ENCODE results near the gene GPR137.

GPR137 gene

GRCh38 chr11:64275031-64275800 is 10.4 kb upstream of the GPR137 start:
- POLR2A ChIA-PET, result interaction anchor here (0.7 to 1.1 kb wide), 4 partner anchors 9 to 70 kb away, joined by 3 read pairs; partner anchors contain the start of gene BAD
- Histone ChIP-seq H3K4me1 (ENCODE audit: control insufficient read depth, insufficient read depth, low read length) (no peaks in the 10 kb centered on the region), H3K36me3 (ENCODE audit: control insufficient read depth in 2 of 2, insufficient read depth in 1 of 2, low read length in 2 of 2) (peaks cover 0 to 45% of the 10 kb centered on the region in 2 experiments; a peak in 2 of 3 replicates), H3K27ac (ENCODE audit: extremely low read depth, low read depth, low read length) (no peak overlapping the region), H3K4me3 (ENCODE audit: low read depth, low read length) (no peak overlapping the region), H3K9me3 (ENCODE audit: control insufficient read depth, insufficient read depth, low read depth, low read length) (no peaks in the 10 kb centered on the region)
- CTCF ChIA-PET, result interaction anchor here (0.6 to 1.8 kb wide), 9 partner anchors 10 to 364 kb away, joined by 3 to 9 read pairs (median 4); partner anchors contain the start of gene PLCB3
- TF ChIP-seq PRDM1 (tag by site-specific recombination; IDR thresholded peaks at IDR 0.05) (no peak), PRDM10 (tag by site-specific recombination; IDR thresholded peaks at IDR 0.05) (no peak), ZXDB (tag by site-specific recombination; IDR thresholded peaks at IDR 0.05) (no peak), SCRT2 (tag by site-specific recombination; IDR thresholded peaks at IDR 0.05) (no peak), ZNF16 (tag by site-specific recombination; IDR thresholded peaks at IDR 0.05; ENCODE audit: low read depth) (no peak), TCF7L2 (IDR thresholded peaks at IDR 0.05; ENCODE audit: borderline replicate concordance, low read depth, low read length) (no peak), ZNF223 (tag by site-specific recombination; IDR thresholded peaks at IDR 0.05) (no peak), BCL11A (tag by site-specific recombination; IDR thresholded peaks at IDR 0.05; ENCODE audit: low read depth) (no peak), ELK4 (IDR thresholded peaks at IDR 0.05; ENCODE audit: borderline replicate concordance, low read depth, low read length) (no peak), ZNF645 (tag by site-specific recombination; IDR thresholded peaks at IDR 0.05) (no peak), ZNF174 (tag by site-specific recombination; IDR thresholded peaks at IDR 0.05) (no peak), ZNF2 (tag by site-specific recombination; IDR thresholded peaks at IDR 0.05) (no peak), ZNF571 (tag by site-specific recombination; IDR thresholded peaks at IDR 0.05) (no peak), ZNF266 (tag by site-specific recombination; IDR thresholded peaks at IDR 0.05; ENCODE audit: low read depth) (no peak)

- ChIA-PET POLR2A (interaction anchor here (0.7 to 1.1 kb wide), 3 partner anchors 9 to 70 kb away, joined by 3 read pairs; partner anchors contain the start of gene BAD), CTCF (interaction anchor here (1.0 to 1.8 kb wide), 7 partner anchors 9 to 69 kb away, joined by 3 to 9 read pairs (median 3); partner anchors contain the start of gene PLCB3)
- Histone ChIP-seq H3K27ac (ENCODE audit: extremely low read depth, low read depth, low read length) (no peak overlapping the region), H3K4me3 (ENCODE audit: low read depth, low read length) (no peak overlapping the region), H3K4me1 (ENCODE audit: control insufficient read depth, insufficient read depth, low read length) (no peaks in the 10 kb centered on the region), H3K9me3 (ENCODE audit: control insufficient read depth, insufficient read depth, low read depth, low read length) (no peaks in the 10 kb centered on the region), H3K36me3 (ENCODE audit: control insufficient read depth in 2 of 2, insufficient read depth in 1 of 2, low read length in 2 of 2) (peaks cover 0 to 45% of the 10 kb centered on the region in 2 experiments; a peak in 2 of 3 replicates)
- TF ChIP-seq ZNF704 (tag by site-specific recombination; IDR thresholded peaks at IDR 0.05), result no peak
- TF ChIP-seq ZNF155 (tag by site-specific recombination; IDR thresholded peaks at IDR 0.05), result no peak
- no peak for TF ChIP-seq ZNF530 (tag by site-specific recombination; IDR thresholded peaks at IDR 0.05; ENCODE audit: low read depth)
- TF ChIP-seq OSR2 (tag by site-specific recombination; IDR thresholded peaks at IDR 0.05), result no peak
- TF ChIP-seq ZNF433 (tag by site-specific recombination; IDR thresholded peaks at IDR 0.05; ENCODE audit: low read depth), result no peak
- TF ChIP-seq ZNF324 (tag by site-specific recombination; IDR thresholded peaks at IDR 0.05), result no peak
- TF ChIP-seq ZNF747 (tag by site-specific recombination; IDR thresholded peaks at IDR 0.05), result no peak
- no peak for TF ChIP-seq PRDM10 (tag by site-specific recombination; IDR thresholded peaks at IDR 0.05)
- TF ChIP-seq ZNF211 (tag by site-specific recombination; IDR thresholded peaks at IDR 0.05; ENCODE audit: low read depth), result no peak
- no peak for TF ChIP-seq ZNF580 (tag by site-specific recombination; IDR thresholded peaks at IDR 0.05)
Observed at GRCh38 chr11:64275841-64276240, 9.8 kb upstream of the GPR137 start.
